Skin of body (tissue), 2 donors: ENCODE results near the gene CACNA2D1. TPM values are rescaled to one million over a fixed set of nuclear protein-coding genes. Genes with fewer than 3 reads are reported as not detected.

ENCODE experiments used
- DNase-seq: peaks from one replicate; lab custom pipeline; 2025; lab: John Stamatoyannopoulos, UW
- total RNA-seq: library from RNA; depleted of rRNA; stranded (reverse); fragments of >200 nt; gene quantifications from one replicate; pipeline ENCODE4 v1.2.3, GENCODE V29; 2014

Gene CACNA2D1
- total RNA-seq, 1 donor from 2014 or later = 54.4 TPM

DNA sequence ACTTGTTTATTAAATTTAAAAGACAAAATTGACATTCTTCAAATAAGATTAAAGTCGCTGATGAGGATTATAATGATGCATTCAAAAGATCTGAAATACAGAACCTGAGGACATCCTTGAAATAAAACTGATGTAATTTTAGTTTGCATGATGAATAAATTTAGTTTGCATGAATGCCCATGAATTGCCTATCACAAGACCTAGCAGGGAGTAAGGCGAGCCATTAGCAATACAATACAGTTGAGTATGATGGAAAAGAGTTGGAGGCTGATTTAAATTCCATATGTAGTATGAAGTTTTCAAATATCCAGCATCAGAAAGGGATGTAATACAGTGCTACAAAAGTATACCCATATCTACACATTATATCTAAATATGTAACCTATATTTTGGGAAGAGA, 321.3 kb downstream of the CACNA2D1 start:
- no peak for DNase-seq

DNA sequence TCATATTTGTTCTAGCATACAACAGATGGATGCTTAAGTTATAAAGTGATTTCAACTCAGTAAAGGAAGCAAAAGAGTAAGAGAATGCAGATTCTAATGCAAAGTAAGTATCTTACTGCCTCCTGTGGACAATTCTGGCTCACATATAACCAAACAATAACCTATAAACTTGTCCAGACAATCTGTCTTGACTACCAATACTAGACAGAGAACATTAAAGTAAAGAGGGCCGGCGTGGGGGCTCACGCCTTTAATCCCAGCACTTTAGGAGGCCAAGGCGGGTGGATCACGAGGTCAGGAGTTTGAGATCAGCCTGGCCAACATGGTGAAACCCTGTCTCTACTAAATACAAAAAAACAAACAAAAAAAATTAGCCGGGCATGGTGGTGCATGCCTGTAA, 329.3 kb downstream of the CACNA2D1 start:
- no peak for DNase-seq

DNA sequence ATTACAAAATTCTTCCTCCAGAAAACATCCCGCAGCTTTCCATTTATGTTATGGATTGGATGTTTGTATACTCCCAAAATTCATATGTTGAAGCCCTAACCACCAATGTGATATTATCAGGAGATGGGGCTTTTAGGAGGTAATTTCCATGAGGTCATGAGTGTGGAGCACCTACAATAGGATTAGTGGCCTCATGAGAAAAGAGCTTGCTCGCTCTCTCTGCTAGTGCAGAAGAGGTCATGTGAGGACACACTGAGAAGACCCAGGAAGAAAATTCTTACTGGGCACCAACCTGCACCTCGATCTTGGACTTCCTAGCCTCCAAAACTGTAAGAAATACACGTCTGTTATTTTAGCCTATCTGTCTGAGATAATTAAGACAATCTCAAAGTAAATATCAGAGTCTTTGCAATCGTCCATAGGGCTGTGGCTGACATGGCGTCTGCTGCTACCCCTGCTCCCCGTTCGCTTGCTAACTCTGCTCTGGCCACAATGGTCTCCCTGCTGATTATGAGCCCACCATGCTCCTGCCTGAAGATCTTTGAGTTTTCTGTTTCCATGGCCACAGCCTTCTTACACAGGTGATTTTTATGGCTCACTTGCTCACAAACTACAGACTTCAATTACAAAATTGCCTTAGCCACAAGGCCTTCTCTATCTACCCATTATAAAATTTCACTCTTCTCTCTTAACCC, 333.3 kb downstream of the CACNA2D1 start:
- DNase-seq = no peak

DNA sequence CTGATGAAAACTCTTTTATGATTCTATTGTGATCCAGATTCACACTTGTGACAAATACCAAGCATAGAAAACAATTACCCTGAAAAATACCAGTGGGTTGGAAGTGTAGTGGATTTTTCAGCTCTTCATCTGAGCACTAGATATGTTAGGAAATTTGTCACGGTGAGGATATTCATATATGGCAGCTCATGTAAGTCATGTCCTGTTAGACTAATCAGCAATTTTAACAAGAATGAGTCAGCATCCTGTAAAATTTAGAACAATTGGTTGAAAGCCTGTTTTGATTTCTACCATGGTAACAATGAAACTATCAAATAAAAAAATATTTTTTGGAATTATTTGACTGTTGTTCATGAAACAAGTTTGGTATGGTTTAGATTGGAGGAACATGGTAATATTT, 334.3 kb downstream of the CACNA2D1 start:
- DNase-seq = no peak

DNA sequence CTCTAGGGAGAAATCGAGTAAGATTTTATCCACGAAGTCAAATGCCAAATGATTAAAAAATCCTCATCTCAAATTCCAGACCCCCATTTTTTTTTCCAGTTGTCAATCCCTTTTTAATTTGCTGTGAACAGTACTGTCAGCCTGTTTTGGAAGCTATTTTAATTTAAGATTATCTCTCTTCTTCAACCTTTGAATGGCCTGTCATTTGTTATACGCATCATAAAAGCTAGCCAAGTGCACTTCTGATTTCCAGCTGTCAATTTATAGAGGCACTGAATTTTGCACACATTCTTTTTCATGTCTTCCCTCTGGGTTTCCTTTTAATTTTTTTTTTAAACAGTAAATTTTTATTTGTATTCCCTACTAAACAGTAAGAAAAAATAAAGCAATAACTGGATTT, 337.4 kb downstream of the CACNA2D1 start:
- DNase-seq = no peak

DNA sequence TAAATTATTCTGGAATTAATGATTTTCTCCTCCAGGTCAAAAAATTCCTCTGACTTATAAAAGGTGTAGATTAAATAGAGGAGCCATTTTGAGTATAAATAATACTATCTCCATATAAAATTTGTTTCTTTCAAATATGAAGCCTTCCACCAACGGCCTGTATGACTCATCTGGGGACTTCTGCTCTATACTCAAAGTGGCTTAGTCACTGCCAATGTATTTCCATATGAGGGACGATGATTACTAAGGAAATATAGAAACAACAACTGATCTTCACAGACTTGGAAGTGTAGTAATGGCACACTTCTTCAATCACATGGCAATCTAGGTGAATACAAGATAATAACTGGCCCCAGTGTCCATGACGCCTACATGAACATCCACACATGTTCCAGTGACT, 338.1 kb downstream of the CACNA2D1 start:
- no peak for DNase-seq

DNA sequence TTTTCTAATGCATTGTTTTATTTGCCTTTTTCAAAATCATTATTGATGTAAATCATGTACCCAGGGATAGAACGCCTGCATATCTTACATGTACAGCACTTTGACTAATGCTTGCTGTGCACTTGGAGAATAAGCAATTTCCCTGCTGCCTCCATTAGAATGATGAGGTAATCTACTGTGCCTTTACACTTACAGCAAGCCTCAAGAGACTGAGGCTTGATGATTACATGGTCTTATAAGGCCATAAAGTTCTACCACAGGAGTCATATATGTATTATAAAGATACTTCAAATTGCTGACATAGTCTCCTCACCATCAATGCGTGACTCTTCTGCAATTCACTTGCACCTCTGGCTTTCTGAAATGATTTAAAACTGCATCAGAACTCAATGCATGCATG, 345.2 kb downstream of the CACNA2D1 start:
- no peak for DNase-seq

DNA sequence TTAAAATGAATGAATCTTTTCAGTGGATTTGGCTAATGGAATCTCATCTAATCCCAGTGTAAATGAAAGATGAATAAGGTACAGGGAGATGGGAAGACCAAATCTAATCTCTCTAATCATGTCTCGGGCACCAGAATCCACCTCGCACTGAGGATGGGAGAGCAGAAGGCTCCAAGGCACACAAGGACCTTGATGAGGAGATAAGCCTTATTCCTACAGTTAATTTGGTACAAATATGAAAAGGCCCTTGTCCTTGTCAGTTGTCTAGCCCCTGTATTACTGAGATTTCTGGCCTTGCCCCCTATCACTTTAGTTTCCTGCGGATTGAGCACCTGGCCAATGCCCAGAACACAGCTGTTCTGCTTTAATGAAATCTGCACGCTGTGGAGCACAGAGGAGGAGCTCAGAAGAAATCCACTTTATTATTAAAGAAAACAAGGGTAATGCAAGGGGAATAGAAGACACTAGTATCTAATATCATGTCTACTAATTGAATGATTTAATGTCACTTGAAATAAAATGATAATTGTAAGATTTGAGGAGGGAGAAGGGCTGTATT, 352.4 kb downstream of the CACNA2D1 start:
- no peak for DNase-seq

DNA sequence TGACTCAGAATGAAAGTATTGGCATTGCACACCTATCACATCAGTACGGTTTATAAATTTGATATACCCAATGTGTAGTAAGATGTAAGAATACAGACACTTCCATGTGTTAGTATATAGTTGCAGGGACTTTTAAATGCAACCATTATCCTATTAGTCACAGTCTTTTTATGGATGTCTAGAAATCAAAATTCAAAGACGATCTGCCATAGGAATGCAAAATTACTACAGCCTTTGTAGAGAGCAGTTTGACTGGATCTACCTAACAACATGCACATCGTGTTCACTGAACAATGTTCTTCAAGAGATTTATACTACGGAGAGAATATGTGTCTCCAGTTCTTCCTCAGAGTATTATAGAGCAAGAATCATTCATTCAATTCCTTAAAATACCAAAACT, 356.5 kb downstream of the CACNA2D1 start:
- no peak for DNase-seq

DNA sequence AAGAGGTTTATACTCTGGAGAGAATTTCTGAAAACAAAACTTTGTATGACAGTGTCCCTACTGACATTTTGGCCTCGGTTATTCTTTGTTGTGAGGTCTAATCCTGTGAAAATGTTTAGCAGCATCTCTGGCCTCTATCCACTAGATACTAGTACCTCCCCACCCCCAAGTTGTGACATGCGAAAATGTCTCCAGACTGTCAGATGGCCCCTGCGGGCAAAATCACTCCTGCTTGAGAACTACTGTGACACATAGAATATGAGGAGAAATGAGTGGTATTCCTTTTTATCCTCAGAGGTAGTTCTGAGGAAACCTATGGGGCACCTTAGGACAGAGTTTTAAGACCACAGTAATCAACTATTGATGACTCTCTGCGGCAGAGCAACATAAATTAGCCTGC, 358.5 kb downstream of the CACNA2D1 start:
- DNase-seq = no peak

DNA sequence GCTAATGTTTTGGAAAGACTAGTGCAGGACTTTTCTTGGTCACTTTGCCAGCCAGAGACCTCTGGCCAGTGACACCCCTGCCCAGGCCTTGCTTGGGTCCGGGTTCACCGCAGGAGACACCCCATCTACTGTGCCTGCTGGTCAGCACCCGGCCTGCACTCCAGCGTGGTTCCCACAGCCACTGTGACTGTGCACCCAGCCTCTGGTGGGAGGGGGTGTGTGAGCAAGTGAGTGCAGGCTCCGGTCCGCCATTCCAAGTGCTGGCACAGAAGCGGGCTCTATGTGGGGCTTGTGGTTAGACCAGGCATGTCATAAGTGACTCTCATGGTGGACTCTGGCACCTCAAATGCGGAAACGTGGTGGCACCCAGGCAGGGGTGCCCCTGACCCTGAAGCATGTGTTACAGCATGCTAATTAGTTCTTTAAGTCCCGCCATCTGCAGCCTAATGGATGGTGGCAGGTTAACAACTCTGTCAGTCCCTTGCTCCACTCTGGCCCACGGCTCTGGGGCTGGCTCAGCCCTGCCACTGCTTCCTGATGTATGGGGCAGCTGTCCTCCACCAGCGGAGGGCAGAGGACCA, 361.8 kb downstream of the CACNA2D1 start:
- DNase-seq = no peak

DNA sequence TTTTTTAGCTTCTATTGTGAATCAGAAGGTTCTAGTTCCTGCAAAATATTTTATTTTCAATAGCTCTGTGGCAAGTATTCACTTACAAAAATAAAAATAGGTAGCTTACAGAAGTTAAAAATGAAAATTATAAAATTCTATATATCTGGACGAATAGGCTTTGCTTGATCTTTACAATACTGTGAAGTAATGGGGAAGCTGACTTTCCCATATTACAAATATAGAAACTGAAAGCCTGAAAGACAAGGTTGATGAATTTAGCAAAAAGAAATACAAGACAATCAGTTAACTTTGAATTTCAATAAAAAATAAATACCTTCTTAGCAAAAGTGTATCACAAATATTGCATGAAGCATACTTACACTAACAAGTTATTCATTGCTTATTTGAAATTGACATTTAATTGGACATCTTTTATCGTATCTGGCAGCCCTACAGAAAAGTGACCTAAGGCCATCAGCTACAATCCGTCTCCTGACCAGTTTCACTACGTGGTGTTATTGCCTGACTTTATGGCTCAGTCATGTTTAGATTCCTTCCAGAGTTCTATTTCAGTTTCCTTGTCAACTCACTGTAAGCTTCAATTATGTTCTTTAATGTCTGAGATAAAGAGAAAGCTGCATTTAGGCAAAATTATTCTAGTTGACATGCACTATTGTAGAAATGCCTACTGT, 363.2 kb downstream of the CACNA2D1 start:
- DNase-seq = no peak

DNA sequence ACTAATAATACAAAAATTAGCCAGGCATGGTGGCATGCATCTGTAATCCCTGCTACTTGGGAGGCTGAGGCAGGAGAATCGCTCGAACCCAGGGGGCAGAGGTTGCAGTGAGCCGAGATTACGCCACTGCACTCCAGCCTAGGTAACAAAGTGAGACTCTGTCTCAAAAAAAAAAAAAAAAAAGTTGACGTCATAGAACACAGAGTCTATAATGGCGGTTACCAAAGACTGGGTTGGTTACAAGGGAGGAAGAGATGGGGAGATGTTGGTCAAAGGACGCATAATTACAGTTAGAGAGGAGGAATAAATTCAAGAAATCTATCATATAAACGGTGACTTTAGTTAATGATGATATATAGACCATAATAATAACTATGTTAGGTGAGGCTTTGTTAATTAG, 364.1 kb downstream of the CACNA2D1 start:
- DNase-seq = no peak

DNA sequence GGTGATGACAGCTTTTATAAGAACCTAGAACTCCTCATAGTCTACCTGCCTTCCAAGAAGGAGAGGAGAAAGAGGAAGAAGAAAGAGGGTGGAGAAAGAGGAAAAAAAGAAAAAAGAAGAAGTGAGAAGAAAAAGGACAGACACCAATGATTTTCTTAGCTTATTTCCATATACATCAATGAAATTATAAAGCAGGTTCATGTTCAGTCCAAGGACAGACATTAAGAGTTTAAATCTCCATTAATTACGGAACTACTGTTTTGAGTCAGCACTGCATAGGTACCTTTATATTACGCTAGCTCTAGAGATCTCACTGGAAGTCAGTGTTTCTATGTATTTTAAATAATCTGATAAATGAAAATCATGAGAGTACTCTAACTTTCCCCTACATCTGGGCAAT, 364.8 kb downstream of the CACNA2D1 start:
- no peak for DNase-seq

DNA sequence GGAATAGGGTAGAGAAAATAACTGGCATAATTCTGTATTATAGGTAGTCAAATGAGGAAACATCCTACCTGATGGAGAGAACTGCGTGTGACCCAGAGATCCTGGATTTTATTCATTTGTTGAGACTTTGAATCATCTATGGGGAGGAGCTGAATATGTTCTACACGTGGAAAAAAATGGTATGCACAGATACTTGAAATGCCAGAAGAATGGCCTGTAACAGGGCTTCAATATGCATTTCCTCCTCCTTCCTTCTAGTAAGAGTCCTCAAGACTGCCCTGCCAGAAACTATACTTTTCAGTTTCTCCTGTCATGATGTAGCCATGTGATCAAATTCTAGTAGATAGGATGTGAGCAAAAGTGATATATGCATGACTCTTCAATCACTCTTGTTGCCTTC, 372.1 kb downstream of the CACNA2D1 start:
- no peak for DNase-seq

DNA sequence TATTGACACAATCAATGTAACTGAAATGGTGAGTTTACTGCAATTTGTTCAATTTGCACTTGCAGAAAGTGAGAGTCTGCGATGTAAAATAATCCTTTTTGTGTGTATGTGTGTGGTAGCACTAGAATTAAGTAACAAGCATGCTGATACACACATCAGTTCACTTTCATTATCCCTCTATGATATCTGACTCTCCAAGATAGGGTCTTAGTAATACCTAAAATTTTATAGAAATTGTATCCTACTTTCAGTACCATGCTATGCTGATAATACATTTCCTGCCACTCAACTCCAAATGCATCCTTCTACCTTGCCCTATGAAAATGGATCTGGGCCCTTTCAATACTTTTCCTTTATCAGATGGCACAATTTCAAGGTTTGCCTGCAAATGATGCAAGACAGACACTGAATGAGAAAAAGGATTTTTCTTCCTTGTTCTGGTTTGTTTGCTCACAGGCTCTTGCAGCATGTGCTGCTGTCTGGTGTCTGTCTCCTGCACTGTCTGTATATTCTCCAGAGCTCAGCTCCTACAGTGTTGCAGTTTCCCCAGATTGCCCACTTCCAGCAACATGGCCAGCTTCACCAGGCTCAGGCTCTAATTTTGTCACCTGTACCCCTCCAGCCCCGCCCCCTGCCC, 375.8 kb downstream of the CACNA2D1 start:
- DNase-seq = no peak

DNA sequence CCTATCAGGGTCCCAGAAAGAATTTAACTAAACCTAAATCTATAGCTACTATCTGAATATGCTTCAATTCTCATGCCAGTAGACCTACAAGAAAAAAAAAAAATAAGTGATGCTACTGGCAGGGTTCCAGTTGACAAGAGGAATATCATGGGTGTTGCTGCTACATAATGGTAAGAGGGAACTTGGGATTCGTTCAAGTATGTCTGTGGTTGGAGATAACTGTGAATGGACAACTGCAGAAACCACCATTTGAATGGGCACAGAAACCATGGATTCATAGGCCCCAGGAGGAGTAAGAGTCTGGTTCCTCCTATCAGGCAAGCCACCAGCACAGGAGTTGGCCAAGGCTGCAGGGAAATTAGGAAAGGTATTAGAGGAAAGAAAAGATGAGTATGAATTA, 386.1 kb downstream of the CACNA2D1 start:
- DNase-seq = no peak

DNA sequence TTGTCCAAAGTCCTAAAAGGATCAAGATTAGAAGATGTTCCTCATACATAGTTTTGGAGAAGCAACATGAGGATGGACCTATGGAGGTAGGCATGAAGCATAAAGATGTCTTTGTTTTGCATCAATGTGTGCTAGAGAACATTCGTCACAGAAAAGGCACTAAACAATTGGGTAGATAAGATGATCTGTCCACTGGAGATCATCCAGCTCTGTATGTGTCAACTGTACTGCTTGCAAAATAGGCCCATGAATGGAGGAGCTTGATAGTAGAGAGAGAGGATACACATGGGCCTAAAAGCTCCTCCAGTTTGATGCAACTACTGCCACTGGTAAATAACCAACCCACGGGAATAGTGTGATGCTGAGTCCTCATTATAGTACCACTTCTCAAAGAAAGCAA, 387.3 kb downstream of the CACNA2D1 start:
- DNase-seq = no peak

DNA sequence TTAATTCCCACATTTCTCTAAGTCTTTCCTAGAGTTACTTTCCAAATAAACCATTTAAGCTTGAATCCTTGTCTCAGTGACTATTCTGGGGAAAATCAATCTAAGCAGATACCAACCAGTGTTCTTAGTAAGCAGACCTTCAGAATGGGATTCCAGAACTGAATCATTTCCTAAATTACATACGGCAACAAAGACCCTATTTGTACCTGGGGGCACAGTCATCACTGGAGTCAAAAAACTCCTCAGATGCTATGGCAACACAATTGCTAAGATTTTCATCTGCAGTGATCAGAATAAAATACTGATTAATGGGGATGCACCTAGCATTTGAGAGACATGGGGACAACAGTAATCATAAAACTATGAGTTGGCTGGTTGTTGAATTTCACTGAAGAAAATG, 389.0 kb downstream of the CACNA2D1 start:
- DNase-seq = no peak

DNA sequence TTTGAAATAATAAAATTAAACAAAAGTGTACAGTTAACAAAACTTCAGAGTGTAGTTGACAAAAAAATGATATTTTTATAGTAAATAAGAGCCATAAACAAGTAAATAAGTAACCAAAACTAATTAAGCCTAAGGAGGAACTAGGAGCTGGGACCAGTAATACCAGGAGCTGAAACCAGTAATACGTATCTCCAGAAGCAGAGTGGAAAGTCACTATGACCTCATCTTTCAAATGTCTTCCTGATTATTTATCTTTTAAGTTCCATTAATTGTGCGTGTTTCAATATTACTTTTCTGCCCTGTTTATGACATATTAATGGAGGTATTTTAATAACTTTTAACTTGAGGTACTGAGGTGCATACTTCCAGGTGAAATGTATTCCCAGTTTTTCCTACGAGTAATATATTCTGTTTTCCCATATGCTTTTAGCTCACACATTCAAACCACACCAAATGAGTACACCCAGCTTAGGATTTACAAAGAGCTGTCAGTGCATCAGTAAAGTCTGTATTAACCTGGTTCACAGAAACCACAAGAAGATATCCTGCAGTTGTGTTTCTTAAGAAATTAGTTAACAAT, 390.0 kb downstream of the CACNA2D1 start:
- DNase-seq = no peak

DNA sequence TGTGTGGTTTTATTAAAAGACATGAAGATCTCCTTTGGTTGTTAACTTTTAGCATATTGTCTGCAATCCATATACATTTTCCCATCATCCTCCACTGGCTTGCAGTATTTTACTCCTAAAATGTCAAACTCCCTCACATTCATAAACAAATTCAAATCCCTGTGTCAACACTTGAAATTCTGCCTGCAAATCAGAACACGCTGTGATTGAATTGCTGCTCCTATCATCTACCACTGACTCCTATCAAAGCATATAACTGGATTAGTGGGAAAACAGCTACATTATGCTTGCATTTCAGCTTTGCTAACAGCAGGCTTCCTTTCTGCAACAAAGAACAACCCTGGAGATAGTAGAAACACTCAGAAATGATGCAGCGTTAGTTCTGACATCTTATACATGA, 392.0 kb downstream of the CACNA2D1 start:
- DNase-seq = no peak

DNA sequence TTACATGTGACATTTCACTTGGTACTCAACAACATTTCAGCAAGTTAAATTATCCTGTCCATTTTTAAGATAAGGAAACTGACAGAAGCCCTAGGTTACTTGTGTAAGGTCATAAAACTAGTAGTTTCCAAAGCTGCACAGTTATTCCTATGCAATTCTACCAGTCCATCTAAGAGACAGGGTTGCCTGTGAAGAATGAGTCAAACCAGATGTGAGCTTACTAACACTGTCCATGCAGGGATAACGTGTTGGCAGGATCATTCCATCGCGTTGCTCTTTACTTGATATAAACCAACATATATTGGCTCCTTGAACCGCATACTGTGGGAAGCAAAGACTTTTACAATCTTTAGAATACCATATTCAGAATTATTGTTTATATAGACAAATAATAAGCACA, 392.8 kb downstream of the CACNA2D1 start:
- no peak for DNase-seq
